Left renal pelvis (tissue), 4 donors: ENCODE data around the gene ETV1. TPM values are rescaled to one million over a fixed set of nuclear protein-coding genes. Genes with fewer than 3 reads are reported as not detected.

ENCODE experiments used
- DNase-seq, 4 donors: peaks; one replicate each; pipeline ENCODE4 v3.0.0-alpha.2; 2013; ENCODE audit warnings: low read depth in 4 of 4, low spot score in 3 of 4
- polyA plus RNA-seq, 4 donors: library from polyadenylated mRNA; unstranded; fragments of 120-200 nt; gene quantifications; one replicate each; pipeline ENCODE4 v1.2.1, GENCODE V29; 2013; ENCODE audit not compliant: insufficient read length in 4 of 4

The ETV1 gene
- polyA plus RNA-seq, 4 donors: 30.3 to 64.8 (median 43.6) TPM

- DNase-seq: no peak
Observed at GRCh38 chr7:13886356-13886755, 103.1 kb downstream of the ETV1 start.

DNA sequence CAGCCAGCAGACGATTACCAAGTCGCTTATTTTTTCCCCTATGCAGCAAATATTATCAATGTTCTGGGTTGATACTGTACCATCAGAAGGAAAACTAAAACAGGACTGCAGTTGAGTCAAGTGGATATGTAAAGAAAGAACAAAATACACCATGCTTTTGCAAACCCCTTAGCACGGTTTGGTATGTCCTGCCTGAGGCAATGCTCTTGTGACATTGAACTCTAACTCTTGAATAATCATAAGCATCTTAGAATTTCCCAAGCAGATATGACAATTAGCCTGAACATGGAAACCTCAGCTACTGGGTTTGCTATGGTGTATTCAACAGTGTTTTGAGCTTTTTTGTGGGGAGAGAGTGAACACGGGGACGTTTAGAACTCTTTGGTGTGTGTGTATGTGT, 107.4 kb downstream of the ETV1 start:
- DNase-seq: no peak

- no peak for DNase-seq
Observed at GRCh38 chr7:13880789-13881188, 108.7 kb downstream of the ETV1 start.

DNA sequence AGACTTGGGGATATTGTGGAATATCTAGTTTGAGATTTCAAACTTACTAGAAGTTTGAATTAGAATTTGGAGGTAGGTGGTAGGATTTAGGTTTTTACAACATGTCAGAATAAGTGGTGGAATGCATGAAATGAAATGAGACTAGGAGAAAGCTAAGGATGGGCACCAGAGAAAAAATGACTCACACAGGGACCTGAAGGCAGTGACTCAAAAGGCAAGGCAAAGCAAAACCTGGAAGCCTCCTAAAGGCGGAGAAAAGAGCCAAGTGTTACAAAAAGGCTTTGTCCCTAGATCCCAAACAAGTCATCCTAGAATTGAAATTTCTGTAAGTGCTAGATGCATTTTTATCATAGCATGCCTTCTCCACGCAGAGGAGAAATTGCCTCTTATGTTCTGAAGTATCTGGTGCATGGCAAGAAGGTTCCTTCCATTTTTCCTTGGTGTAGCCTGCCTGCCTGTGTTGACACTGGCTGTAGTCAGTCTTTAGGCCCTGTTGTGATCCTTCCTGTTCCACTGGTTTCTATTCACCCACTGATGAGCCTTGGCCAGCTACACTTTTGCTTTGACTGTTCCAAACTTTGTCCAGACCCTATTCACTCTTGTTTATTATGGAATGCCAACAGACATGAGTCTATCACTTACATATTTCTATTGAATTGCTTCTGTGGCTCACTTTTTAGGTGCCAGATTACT, 109.3 kb downstream of the ETV1 start:
- no peak for DNase-seq

DNA sequence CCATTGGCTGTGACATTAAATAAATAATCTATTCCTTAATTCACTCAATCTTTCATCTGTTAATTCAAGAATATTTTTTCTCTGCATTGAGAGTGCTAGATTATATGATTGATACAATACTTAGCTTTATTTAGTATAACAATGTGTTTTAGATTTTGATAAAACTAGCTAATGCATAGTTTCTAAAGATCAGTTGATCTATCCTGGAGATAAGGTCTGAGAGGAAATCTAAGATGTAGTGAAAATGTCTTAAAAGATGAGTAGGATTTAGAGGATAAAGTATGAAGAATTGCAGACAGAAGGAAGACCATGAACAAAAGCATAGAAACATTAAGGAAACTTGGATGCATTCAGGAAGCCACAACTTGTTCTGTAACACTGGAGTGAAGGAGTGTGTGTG, 110.3 kb downstream of the ETV1 start:
- DNase-seq: no peak

DNA sequence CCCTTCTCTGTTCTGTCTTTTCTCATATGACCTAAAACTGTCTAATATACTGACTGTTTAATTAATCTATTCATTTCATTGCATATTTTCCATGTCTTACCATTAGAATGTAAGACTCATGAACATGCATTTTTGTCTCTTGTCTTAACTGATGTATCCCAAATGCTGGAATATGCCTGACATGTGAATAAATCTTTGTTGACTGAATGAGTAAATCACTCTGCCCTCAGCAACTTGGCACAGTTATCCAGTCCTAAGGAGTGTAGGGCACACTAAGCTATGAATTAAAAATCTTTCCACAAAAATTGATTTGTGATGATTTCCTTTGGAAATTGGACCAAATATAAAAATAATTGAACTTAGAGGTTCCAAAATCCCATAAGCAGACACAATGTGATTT, 111.3 kb downstream of the ETV1 start:
- no peak for DNase-seq

GRCh38 chr7:13875496-13876074, 113.9 kb downstream of the ETV1 start:
- no peak for DNase-seq

- DNase-seq: no peak
Observed at GRCh38 chr7:13874783-13875182, 114.7 kb downstream of the ETV1 start.

DNA sequence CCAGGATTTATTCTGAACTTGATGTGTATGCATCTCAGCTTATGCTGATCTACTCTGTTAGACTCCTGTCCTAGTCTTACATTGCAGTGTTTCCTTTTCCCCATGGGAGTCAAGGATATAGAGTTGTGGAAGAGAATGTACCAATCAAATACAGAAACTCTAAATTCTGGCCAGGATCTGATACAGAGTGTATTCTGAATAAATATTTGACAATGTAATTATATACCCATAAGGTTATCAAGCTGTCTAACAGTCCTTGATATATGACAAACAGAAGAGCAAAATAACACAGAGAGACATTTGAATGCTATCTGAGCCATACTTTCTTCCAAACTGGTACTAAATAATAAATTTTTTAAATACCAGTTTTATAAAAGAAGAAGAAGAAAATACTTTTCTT, 116.8 kb downstream of the ETV1 start:
- no peak for DNase-seq

DNA sequence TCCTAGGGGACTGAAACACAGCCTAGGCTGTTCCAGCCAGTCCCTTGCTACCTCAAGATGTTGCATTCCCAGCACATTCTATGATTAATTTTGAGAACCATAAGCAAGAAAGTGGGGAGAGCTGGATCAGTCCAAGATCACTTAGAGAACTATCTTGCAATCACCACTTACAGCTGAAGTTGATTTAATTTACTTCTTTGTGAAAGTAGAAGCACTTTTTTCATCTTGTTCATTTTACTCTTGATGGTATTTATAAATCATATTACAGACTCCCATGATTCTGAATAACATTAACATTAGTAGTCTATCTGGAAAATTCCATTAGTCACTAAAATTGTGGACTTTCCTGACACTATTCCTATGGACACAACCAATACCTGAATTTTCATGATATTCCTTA, 118.5 kb downstream of the ETV1 start:
- DNase-seq: no peak

GRCh38 chr7:13860734-13861133, 128.7 kb downstream of the ETV1 start:
- DNase-seq: no peak

DNA sequence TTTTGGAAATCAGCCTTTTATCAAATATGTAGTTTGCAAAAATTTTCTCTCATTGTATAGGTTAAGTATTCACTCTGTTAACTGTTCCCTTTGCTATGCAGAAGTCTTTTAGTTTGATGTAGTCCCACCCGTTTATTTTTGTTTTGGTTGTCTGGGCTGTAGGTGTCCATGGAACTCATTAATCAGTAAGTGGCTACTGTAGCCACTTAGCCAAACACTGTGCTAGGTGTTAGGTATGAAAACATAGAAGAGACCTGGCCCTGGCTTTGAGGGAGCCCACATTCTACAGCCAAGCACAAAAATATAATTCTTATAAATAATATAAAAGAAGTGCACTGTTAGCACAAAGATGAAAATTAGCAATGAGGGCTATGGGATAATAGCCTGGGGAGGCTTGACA, 133.5 kb downstream of the ETV1 start:
- DNase-seq: no peak

- no peak for DNase-seq
Observed at GRCh38 chr7:13852281-13852968, 137.0 kb downstream of the ETV1 start.

GRCh38 chr7:13851736-13852135, 137.7 kb downstream of the ETV1 start:
- DNase-seq: no peak

- DNase-seq: no peak
Observed at GRCh38 chr7:13850185-13850752, 139.2 kb downstream of the ETV1 start.

GRCh38 chr7:13849163-13849892, 140.1 kb downstream of the ETV1 start:
- no peak for DNase-seq

GRCh38 chr7:13848681-13849131, 140.8 kb downstream of the ETV1 start:
- no peak for DNase-seq

GRCh38 chr7:13846386-13846785, 143.1 kb downstream of the ETV1 start:
- no peak for DNase-seq

DNA sequence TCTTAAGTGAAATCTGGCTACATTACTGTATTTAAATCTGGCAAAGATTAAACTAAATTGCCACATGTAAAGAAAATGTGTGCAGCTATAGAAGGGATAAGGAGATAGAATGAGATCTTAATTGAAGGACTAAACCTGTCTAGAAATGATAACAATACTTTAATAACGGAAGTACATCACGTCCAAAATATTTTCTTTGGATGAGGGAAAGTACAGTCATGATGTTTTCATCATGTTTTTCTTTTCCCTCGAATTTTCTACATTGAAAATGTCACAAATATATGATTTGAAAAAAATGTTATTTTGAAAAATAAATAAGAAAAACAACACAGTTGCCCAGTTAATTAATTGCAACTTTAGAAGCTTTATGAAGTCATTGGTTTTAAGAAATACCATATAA, 143.9 kb downstream of the ETV1 start:
- DNase-seq: no peak

- no peak for DNase-seq
Observed at GRCh38 chr7:13844954-13845353, 144.5 kb downstream of the ETV1 start.

- DNase-seq: no peak
Observed at GRCh38 chr7:13841284-13841683, 148.2 kb downstream of the ETV1 start.
